Measurements from ENCODE around the gene ARHGAP6. TPM values are rescaled to one million over a fixed set of nuclear protein-coding genes. Genes with fewer than 3 reads are reported as not detected.
A peak's percentile ranks its signal among the peaks of the same experiment; 100 is the strongest.

ARHGAP6 gene
- total RNA-seq, 1 experiment from 2014 or later = 0.50 TPM

GRCh38 chrX:11352296-11352741 lies 313.4 kb downstream of the ARHGAP6 start:
- Mint-ChIP-seq H3K4me3 (ENCODE audit: unreplicated experiment) (no peak overlapping the region), H3K27me3 (ENCODE audit: insufficient read depth, unreplicated experiment) (no peaks in the 10 kb centered on the region), H3K27ac (ENCODE audit: unreplicated experiment) (peak overlapping the region; percentile 73), H3K4me1 (ENCODE audit: low read depth, unreplicated experiment) (peaks cover 9% of the 10 kb centered on the region), H3K36me3 (ENCODE audit: insufficient read depth, unreplicated experiment) (no peaks in the 10 kb centered on the region), H3K9me3 (ENCODE audit: unreplicated experiment) (peaks cover 9% of the 10 kb centered on the region)
- intact Hi-C loops (cut with micrococcal nuclease; ENCODE audit: unreplicated experiment) = no loop called here
- TF ChIP-seq CTCF (IDR thresholded peaks at IDR 0.05; ENCODE audit: insufficient read depth in 1 of 2, low read depth in 1 of 2, low read length in 1 of 2, severe bottlenecking in 1 of 2, unreplicated experiment in 1 of 2) = no peak
- Histone ChIP-seq H3K4me1 (peaks cover 18% of the 10 kb centered on the region; the same call in 1 of the 2 replicates), H3K27me3 (replicated peaks; ENCODE audit: control insufficient read depth, insufficient read depth, low read length) (no peaks in the 10 kb centered on the region), H3K9me3 (no peaks in the 10 kb centered on the region), H3K4me3 (ENCODE audit: low read depth, low read length) (no peak overlapping the region), H3K36me3 (ENCODE audit: control insufficient read depth, insufficient read depth, low read length) (no peaks in the 10 kb centered on the region)
- BruUV-seq (replicated peaks) = no TSS peak
- DNase-seq = peak; percentile 4 to 34
- CTCF ChIA-PET = no interaction called here
- POLR2A ChIA-PET = no interaction called here

GRCh38 chrX:11351375-11352295 lies 314.1 kb downstream of the ARHGAP6 start:
- Mint-ChIP-seq H3K4me1 (ENCODE audit: low read depth, unreplicated experiment) (peaks cover 9% of the 10 kb centered on the region), H3K27me3 (ENCODE audit: insufficient read depth, unreplicated experiment) (no peaks in the 10 kb centered on the region), H3K36me3 (ENCODE audit: insufficient read depth, unreplicated experiment) (no peaks in the 10 kb centered on the region), H3K27ac (ENCODE audit: unreplicated experiment) (peak overlapping the region; percentile 73), H3K4me3 (ENCODE audit: unreplicated experiment) (no peak overlapping the region), H3K9me3 (ENCODE audit: unreplicated experiment) (peaks cover 9% of the 10 kb centered on the region)
- DNase-seq = no peak
- ChIA-PET POLR2A (no interaction called here), CTCF (no interaction called here)
- intact Hi-C loops (cut with micrococcal nuclease; ENCODE audit: unreplicated experiment) = no loop called here
- Histone ChIP-seq H3K4me1 (peaks cover 18% of the 10 kb centered on the region; the same call in 1 of the 2 replicates), H3K27me3 (replicated peaks; ENCODE audit: control insufficient read depth, insufficient read depth, low read length) (no peaks in the 10 kb centered on the region), H3K36me3 (ENCODE audit: control insufficient read depth, insufficient read depth, low read length) (no peaks in the 10 kb centered on the region), H3K9me3 (no peaks in the 10 kb centered on the region), H3K4me3 (ENCODE audit: low read depth, low read length) (no peak overlapping the region)
- no peak for TF ChIP-seq CTCF (IDR thresholded peaks at IDR 0.05; ENCODE audit: insufficient read depth in 1 of 2, low read depth in 1 of 2, low read length in 1 of 2, severe bottlenecking in 1 of 2, unreplicated experiment in 1 of 2)
- no TSS peak for BruUV-seq (replicated peaks)

GRCh38 chrX:11349661-11350337 lies 315.9 kb downstream of the ARHGAP6 start:
- Mint-ChIP-seq H3K4me3 (ENCODE audit: unreplicated experiment) (no peak overlapping the region), H3K4me1 (ENCODE audit: low read depth, unreplicated experiment) (no peaks in the 10 kb centered on the region), H3K27ac (ENCODE audit: unreplicated experiment) (no peak overlapping the region), H3K27me3 (ENCODE audit: insufficient read depth, unreplicated experiment) (no peaks in the 10 kb centered on the region), H3K36me3 (ENCODE audit: insufficient read depth, unreplicated experiment) (no peaks in the 10 kb centered on the region), H3K9me3 (ENCODE audit: unreplicated experiment) (no peaks in the 10 kb centered on the region)
- DNase-seq = no peak
- H3K9me3 ChIP-seq = no peaks in the 10 kb centered on the region
- ChIA-PET CTCF (no interaction called here), POLR2A (no interaction called here)
- H3K27me3 ChIP-seq (replicated peaks; ENCODE audit: control insufficient read depth, insufficient read depth, low read length) = no peaks in the 10 kb centered on the region
- H3K4me1 ChIP-seq = peaks cover 18% of the 10 kb centered on the region; the same call in 1 of the 2 replicates
- TF ChIP-seq CTCF (IDR thresholded peaks at IDR 0.05; ENCODE audit: insufficient read depth in 1 of 2, low read depth in 1 of 2, low read length in 1 of 2, severe bottlenecking in 1 of 2, unreplicated experiment in 1 of 2) = no peak
- H3K36me3 ChIP-seq (ENCODE audit: control insufficient read depth, insufficient read depth, low read length) = no peaks in the 10 kb centered on the region
- BruUV-seq (replicated peaks) = no TSS peak
- no peak overlapping the region for H3K4me3 ChIP-seq (ENCODE audit: low read depth, low read length)
- intact Hi-C loops (cut with micrococcal nuclease; ENCODE audit: unreplicated experiment) = no loop called here
